PC-3 (cell line): ENCODE data around the gene MAP3K20. TPM values are rescaled to one million over a fixed set of nuclear protein-coding genes. Genes with fewer than 3 reads are reported as not detected.

Experiments
- ATAC-seq: fragments of 200-7000 bp; cut with Tn5 transposase; 2 replicates; pipeline ENCODE4 v1.9.1; 2020; ENCODE audit warnings: mild to moderate bottlenecking, moderate library complexity
- BruUV-seq: library from RNA; stranded (reverse); fragments of 400-500 nt; replicated peaks from 2 replicates; lab custom pipeline; 2021; lab: Mats Ljungman, UMichigan
- CTCF ChIA-PET: fragments of 300-600 bp; sonication (Branson Sonifier 250); formaldehyde crosslinking; loops from one replicate; lab custom pipeline; 2022; ENCODE audit warnings: antibody characterized with exemption; lab: Charles Lee
- POLR2A ChIA-PET: fragments of 300-600 bp; sonication (Branson Sonifier 250); formaldehyde crosslinking; loops from one replicate; lab custom pipeline; 2022; ENCODE audit warnings: antibody characterized with exemption; ENCODE audit not compliant: unreplicated experiment; lab: Charles Lee
- DNase-seq: peaks from one replicate; pipeline ENCODE4 v3.0.0-alpha.2; 2015
- H2AFZ ChIP-seq: fragments of 300-600 bp; sonication (generic); 2 replicates; pipeline ENCODE4 v1.6.0; 2016; ENCODE audit warnings: antibody characterized with exemption, low read length
- H3F3A ChIP-seq: fragments of 300-600 bp; sonication (generic); one replicate; pipeline ENCODE4 v1.6.0; 2017; ENCODE audit warnings: antibody characterized with exemption, low read length, control low read depth, mild to moderate bottlenecking; ENCODE audit not compliant: unreplicated experiment
- H3K27ac ChIP-seq: fragments of 300-600 bp; sonication (generic); 2 replicates; pipeline ENCODE4 v1.5.1; 2016; ENCODE audit warnings: mild to moderate bottlenecking, low read length
- H3K27me3 ChIP-seq: fragments of 300-600 bp; sonication (generic); 2 replicates; pipeline ENCODE4 v1.6.1; 2016; ENCODE audit warnings: low read length, mixed read lengths
- H3K36me3 ChIP-seq: fragments of 300-600 bp; sonication (generic); 2 replicates; pipeline ENCODE4 v1.6.1; 2016; ENCODE audit warnings: low read depth, mixed run types, low read length, mixed read lengths
- H3K4me1 ChIP-seq: fragments of 300-600 bp; sonication (generic); 2 replicates; pipeline ENCODE4 v1.5.1; 2016; ENCODE audit warnings: low read length; ENCODE audit not compliant: insufficient read depth
- H3K4me2 ChIP-seq: fragments of 300-600 bp; sonication (generic); 2 replicates; pipeline ENCODE4 v1.6.0; 2016; ENCODE audit warnings: low read length
- H3K4me3 ChIP-seq: fragments of 300-600 bp; sonication (generic); 2 replicates; pipeline ENCODE4 v1.5.1; 2016; ENCODE audit warnings: mild to moderate bottlenecking, low read length, mixed read lengths
- H3K79me2 ChIP-seq: fragments of 300-600 bp; sonication (generic); 2 replicates; pipeline ENCODE4 v1.6.1; 2017; ENCODE audit warnings: low read length, mixed read lengths
- H3K9ac ChIP-seq: fragments of 300-600 bp; sonication (generic); 2 replicates; pipeline ENCODE4 v1.6.0; 2016; ENCODE audit warnings: mild to moderate bottlenecking, low read length
- H3K9me2 ChIP-seq: fragments of 300-600 bp; sonication (generic); replicated peaks from 2 replicates; pipeline ENCODE4 v1.6.1; 2016; ENCODE audit warnings: mixed run types, low read length, mixed read lengths
- H3K9me3 ChIP-seq: fragments of 300-600 bp; sonication (generic); 2 replicates; pipeline ENCODE4 v1.6.1; 2016; ENCODE audit warnings: low read length, mixed read lengths
- H4K20me1 ChIP-seq: fragments of 300-600 bp; sonication (generic); 2 replicates; pipeline ENCODE4 v1.6.1; 2016; ENCODE audit warnings: low read length, mixed read lengths
- EZH2 ChIP-seq: fragments of 300-600 bp; sonication (generic); IDR thresholded peaks from one replicate; pipeline ENCODE4 v1.6.1; 2017; ENCODE audit warnings: antibody characterized with exemption, mild to moderate bottlenecking, low read length; ENCODE audit not compliant: unreplicated experiment
- EZH2phosphoT487 ChIP-seq: fragments of 300-600 bp; sonication (generic); IDR thresholded peaks from 2 replicates; pipeline ENCODE4 v1.6.1; 2018; ENCODE audit warnings: mild to moderate bottlenecking, antibody characterized with exemption, low read length, borderline replicate concordance
- intact Hi-C: fragments of 100-400 bp; cut with micrococcal nuclease; formaldehyde crosslinking; loops from 2 replicates; pipeline ENCODE4 v1.9.0; 2023
- total RNA-seq: library from RNA; depleted of rRNA; stranded (reverse); fragments of >200 nt; gene quantifications from 2 replicates; pipeline ENCODE4 v1.2.3, GENCODE V29; 2014
- TF ChIP-seq, protein P1 (sequence below): fragments of 300-600 bp; sonication (generic); conservative IDR thresholded peaks from 2 replicates; pipeline ENCODE4 v1.5.1; 2017; ENCODE audit warnings: antibody characterized with exemption, low read depth, mild to moderate bottlenecking, low read length

Gene MAP3K20
- total RNA-seq, 1 experiment from 2014 or later, result 29.8 TPM

DNA sequence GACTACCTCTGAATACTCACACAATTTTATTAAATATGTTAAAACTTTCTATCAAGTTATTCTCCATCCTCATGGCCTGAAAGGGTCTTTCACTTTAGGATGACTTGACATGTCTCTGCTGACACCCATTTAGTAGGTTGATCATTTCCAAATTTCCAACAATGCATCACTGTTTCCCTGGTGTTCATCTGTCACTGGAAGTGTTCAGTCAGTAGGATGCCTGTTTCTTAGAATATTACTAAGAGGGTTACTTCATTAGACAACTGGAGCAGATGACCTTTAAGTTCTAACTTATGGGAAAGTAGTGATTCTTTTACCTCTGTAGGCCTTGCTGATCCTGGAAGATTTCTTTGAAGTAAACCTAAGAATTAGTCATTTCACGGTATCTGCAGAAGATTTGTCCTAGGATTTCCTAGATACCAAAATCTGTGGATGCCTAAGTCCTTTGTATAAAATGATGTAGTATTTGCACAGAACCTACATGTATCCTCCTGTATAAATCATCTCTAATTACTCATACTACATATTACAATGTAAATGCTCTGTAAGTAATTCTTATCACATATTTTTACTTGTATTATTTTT, 77.7 kb downstream of the MAP3K20 start:
- ATAC-seq, result peak; percentile 17
- H3K9me2 ChIP-seq, result no peaks in the 10 kb centered on the region
- intact Hi-C loops, result loop anchor here (5.0 kb wide), 2 partner anchors 46 to 49 kb away; no protein-coding TSS in a partner anchor
- no peaks in the 10 kb centered on the region; the same call in 1 of the 2 replicates for H3K36me3 ChIP-seq
- H3K79me2 ChIP-seq, result peaks cover 54% of the 10 kb centered on the region
- TF ChIP-seq EZH2phosphoT487 (no peak), EZH2 (no peak)
- TF ChIP-seq, protein P1, sequence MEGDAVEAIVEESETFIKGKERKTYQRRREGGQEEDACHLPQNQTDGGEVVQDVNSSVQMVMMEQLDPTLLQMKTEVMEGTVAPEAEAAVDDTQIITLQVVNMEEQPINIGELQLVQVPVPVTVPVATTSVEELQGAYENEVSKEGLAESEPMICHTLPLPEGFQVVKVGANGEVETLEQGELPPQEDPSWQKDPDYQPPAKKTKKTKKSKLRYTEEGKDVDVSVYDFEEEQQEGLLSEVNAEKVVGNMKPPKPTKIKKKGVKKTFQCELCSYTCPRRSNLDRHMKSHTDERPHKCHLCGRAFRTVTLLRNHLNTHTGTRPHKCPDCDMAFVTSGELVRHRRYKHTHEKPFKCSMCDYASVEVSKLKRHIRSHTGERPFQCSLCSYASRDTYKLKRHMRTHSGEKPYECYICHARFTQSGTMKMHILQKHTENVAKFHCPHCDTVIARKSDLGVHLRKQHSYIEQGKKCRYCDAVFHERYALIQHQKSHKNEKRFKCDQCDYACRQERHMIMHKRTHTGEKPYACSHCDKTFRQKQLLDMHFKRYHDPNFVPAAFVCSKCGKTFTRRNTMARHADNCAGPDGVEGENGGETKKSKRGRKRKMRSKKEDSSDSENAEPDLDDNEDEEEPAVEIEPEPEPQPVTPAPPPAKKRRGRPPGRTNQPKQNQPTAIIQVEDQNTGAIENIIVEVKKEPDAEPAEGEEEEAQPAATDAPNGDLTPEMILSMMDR, result no peak
- ChIA-PET CTCF (no interaction called here), POLR2A (no interaction called here)
- H3F3A ChIP-seq, result peaks cover 14% of the 10 kb centered on the region
- H3K9me3 ChIP-seq, result no peaks in the 10 kb centered on the region
- H4K20me1 ChIP-seq, result no peaks in the 10 kb centered on the region
- H3K27ac ChIP-seq, result peak overlapping the region; percentile 86
- no peaks in the 10 kb centered on the region for H3K27me3 ChIP-seq
- peak; percentile 66 for DNase-seq
- H3K4me1 ChIP-seq, result peaks cover 51% of the 10 kb centered on the region
- BruUV-seq, result no TSS peak
- peak overlapping the region; percentile 67; the same call in 1 of the 2 replicates for H3K4me2 ChIP-seq
- no peak overlapping the region for H2AFZ ChIP-seq
- H3K4me3 ChIP-seq, result no peak overlapping the region
- peak overlapping the region; percentile 28; the same call in 1 of the 2 replicates for H3K9ac ChIP-seq

DNA sequence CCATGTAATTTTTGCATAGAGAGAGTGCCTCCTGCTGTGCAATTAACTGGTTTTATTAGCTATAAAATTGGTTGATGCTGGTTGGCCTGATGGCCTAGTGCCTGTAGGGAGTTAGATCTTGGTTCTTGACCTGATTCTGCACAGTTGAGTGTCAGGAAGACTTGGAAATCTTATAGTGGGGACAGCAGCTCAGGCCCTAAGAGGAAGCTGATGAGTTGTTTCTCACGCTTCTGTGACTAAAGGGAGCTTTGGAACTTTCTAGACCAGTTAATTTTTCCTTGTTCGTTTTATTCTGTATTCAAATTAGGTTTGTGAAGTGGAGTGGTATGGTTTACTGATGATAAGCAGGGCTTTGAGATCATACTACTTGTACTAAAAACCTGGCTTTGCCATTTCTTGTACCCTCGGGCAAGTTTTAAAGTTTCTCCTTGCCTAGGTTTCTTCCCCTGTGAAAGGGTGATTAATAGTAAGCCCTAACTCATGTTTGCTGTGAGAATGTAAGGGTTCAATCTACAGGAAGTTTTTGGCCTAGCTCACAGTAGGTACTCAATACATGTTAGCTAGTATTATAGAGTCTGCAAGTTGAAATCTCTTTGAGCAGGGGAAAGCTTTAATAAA, 82.1 kb downstream of the MAP3K20 start:
- no peak overlapping the region for H3K9ac ChIP-seq
- no TSS peak for BruUV-seq
- H3K79me2 ChIP-seq, result peaks cover 39% of the 10 kb centered on the region
- H3K27ac ChIP-seq, result no peak overlapping the region
- H3K4me1 ChIP-seq, result peaks cover 32% of the 10 kb centered on the region
- CTCF ChIA-PET, result interaction anchor here (1.1 kb wide), 1 partner anchor 130 kb away, joined by 3 read pairs; no protein-coding TSS in a partner anchor
- no peaks in the 10 kb centered on the region for H3K36me3 ChIP-seq
- DNase-seq (no peak), ATAC-seq (no peak)
- H3K4me3 ChIP-seq, result no peak overlapping the region
- TF ChIP-seq EZH2phosphoT487 (no peak), EZH2 (no peak)
- TF ChIP-seq, protein P1, result no peak
- POLR2A ChIA-PET, result no interaction called here
- no peaks in the 10 kb centered on the region for H3K9me3 ChIP-seq
- intact Hi-C loops, result no loop called here
- H2AFZ ChIP-seq, result no peak overlapping the region
- H3F3A ChIP-seq, result peaks cover 8% of the 10 kb centered on the region
- H3K27me3 ChIP-seq, result no peaks in the 10 kb centered on the region
- no peaks in the 10 kb centered on the region for H3K9me2 ChIP-seq
- no peaks in the 10 kb centered on the region for H4K20me1 ChIP-seq
- H3K4me2 ChIP-seq, result no peak overlapping the region
